Limb (tissue), 2 donors: ENCODE results near the gene HYLS1.
A peak's percentile ranks its signal among the peaks of the same experiment; 100 is the strongest.
"Not testable (repeated sequence)": the region's sequence is repeated elsewhere in the genome, so short reads cannot be mapped to it uniquely, and the experiment has no call there.

ENCODE experiments used
- DNase-seq, 2 donors: peaks; one replicate each; pipeline ENCODE4 v3.0.0-alpha.2; 2016; ENCODE audit errors: extremely low spot score in 2 of 2

The HYLS1 gene

GRCh38 chr11:125902927-125903710 is 15.7 kb downstream of the HYLS1 start, which contains the start of gene PUS3:
Gene PUS3 (minus strand): TSS chr11:125903206. CDS start chr11:125896284, 6,922 bp downstream.
- DNase-seq = peak; percentile 93 to 95

- DNase-seq = peak in 1 of 2 donors; percentile 83
Measured at GRCh38 chr11:125903711-125904659, 16.5 kb downstream of the HYLS1 start, which contains the start of gene DDX25. Gene DDX25 (plus strand): TSS chr11:125904508. CDS start chr11:125904518, 10 bp downstream.

GRCh38 chr11:125904678-125905077 is 17.2 kb downstream of the HYLS1 start:
- no peak for DNase-seq

GRCh38 chr11:125910226-125910849 is 22.9 kb downstream of the HYLS1 start:
- no peak for DNase-seq

GRCh38 chr11:125914601-125915000 is 27.1 kb downstream of the HYLS1 start:
- DNase-seq = not testable (repeated sequence)

- DNase-seq = no peak
Measured at GRCh38 chr11:125916683-125917347, 29.3 kb downstream of the HYLS1 start.

GRCh38 chr11:125918140-125918840 is 30.8 kb downstream of the HYLS1 start:
- DNase-seq = no peak

GRCh38 chr11:125921042-125921441 is 33.6 kb downstream of the HYLS1 start:
- no peak for DNase-seq

- no peak for DNase-seq
Measured at GRCh38 chr11:125922156-125922555, 34.7 kb downstream of the HYLS1 start.

GRCh38 chr11:125923012-125923579 is 35.6 kb downstream of the HYLS1 start:
- DNase-seq = peak; percentile 78 to 83

GRCh38 chr11:125923633-125924032 is 36.2 kb downstream of the HYLS1 start:
- no peak for DNase-seq

GRCh38 chr11:125924384-125925007 is 37.0 kb downstream of the HYLS1 start:
- no peak for DNase-seq

- peak in 1 of 2 donors; percentile 36 for DNase-seq
Measured at GRCh38 chr11:125925247-125925740, 37.8 kb downstream of the HYLS1 start.

GRCh38 chr11:125925804-125926203 is 38.3 kb downstream of the HYLS1 start:
- DNase-seq = no peak

GRCh38 chr11:125926682-125927081 is 39.2 kb downstream of the HYLS1 start:
- DNase-seq = no peak

GRCh38 chr11:125929445-125930075 is 42.1 kb downstream of the HYLS1 start:
- DNase-seq = no peak

GRCh38 chr11:125930076-125930450 is 42.6 kb downstream of the HYLS1 start:
- DNase-seq = no peak

- DNase-seq = no peak
Measured at GRCh38 chr11:125931116-125931515, 43.6 kb downstream of the HYLS1 start.

- DNase-seq = peak in 1 of 2 donors; percentile 61
Measured at GRCh38 chr11:125931668-125932067, 44.2 kb downstream of the HYLS1 start.
